ENCODE data around the gene CSAG2.
"Not testable (repeated sequence)": the region's sequence is repeated elsewhere in the genome, so short reads cannot be mapped to it uniquely, and the experiment has no call there.

DNA sequence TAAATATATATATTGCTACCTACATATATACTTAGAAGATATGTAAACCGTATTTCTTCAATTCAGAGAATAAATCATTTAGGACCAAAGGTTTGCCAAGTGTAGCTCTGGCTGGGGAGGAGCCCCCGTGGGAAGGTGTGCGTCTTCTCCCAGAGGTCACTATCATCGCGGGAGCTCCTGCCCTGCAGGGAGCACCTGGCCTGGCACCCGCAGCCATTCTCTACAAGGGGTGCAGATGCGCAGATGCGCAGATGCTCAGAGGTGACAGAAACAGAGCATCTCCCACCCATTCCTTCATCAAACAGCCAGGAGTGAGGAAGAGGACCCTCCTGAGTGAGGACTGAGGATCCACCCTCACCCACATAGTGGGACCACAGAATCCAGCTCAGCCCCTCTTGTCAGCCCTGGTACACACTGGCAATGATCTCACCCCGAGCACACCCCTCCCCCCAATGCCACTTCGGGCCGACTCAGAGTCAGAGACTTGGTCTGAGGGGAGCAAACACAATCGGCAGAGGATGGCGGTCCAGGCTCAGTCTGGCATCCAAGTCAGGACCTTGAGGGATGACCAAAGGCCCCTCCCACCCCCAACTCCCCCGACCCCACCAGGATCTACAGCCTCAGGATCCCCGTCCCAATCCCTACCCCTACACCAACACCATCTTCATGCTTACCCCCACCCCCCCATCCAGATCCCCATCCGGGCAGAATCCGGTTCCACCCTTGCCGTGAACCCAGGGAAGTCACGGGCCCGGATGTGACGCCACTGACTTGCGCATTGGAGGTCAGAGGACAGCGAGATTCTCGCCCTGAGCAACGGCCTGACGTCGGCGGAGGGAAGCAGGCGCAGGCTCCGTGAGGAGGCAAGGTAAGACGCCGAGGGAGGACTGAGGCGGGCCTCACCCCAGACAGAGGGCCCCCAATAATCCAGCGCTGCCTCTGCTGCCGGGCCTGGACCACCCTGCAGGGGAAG is 5.0 kb upstream of the CSAG2 start, which contains the start of gene MAGEA2B:
- not testable (repeated sequence) for TF ChIP-seq EZH2 (IDR thresholded peaks at IDR 0.05; ENCODE audit: borderline replicate concordance, low read length)
- TF ChIP-seq, protein P1, sequence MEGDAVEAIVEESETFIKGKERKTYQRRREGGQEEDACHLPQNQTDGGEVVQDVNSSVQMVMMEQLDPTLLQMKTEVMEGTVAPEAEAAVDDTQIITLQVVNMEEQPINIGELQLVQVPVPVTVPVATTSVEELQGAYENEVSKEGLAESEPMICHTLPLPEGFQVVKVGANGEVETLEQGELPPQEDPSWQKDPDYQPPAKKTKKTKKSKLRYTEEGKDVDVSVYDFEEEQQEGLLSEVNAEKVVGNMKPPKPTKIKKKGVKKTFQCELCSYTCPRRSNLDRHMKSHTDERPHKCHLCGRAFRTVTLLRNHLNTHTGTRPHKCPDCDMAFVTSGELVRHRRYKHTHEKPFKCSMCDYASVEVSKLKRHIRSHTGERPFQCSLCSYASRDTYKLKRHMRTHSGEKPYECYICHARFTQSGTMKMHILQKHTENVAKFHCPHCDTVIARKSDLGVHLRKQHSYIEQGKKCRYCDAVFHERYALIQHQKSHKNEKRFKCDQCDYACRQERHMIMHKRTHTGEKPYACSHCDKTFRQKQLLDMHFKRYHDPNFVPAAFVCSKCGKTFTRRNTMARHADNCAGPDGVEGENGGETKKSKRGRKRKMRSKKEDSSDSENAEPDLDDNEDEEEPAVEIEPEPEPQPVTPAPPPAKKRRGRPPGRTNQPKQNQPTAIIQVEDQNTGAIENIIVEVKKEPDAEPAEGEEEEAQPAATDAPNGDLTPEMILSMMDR (conservative IDR thresholded peaks at IDR 0.05 in 1 of 2, IDR thresholded peaks at IDR 0.05 in 1 of 2; ENCODE audit: extremely low read depth in 1 of 2, insufficient read depth in 1 of 2, low read depth in 1 of 2, low read length in 2 of 2): not testable (repeated sequence)
